Smooth muscle cell (in vitro differentiated cells): ENCODE results near the gene PCDHGA1. TPM values are rescaled to one million over a fixed set of nuclear protein-coding genes. Genes with fewer than 3 reads are reported as not detected.

Experiments
- DNase-seq: peaks from one replicate; lab custom pipeline; 2025; ENCODE audit not compliant: unreplicated experiment; lab: John Stamatoyannopoulos, UW
- H2AFZ ChIP-seq: fragments of 200-600 bp; sonication (generic); 2 replicates; pipeline ENCODE4 v1.6.0; 2016; ENCODE audit warnings: antibody characterized with exemption, low read depth, mild to moderate bottlenecking
- H3F3A ChIP-seq: fragments of 200-600 bp; sonication (generic); 2 replicates; pipeline ENCODE4 v1.6.0; 2017; ENCODE audit warnings: antibody characterized with exemption, low read depth
- H3K27ac ChIP-seq: fragments of 200-600 bp; sonication (generic); 2 replicates; pipeline ENCODE4 v1.5.1; 2016; ENCODE audit warnings: low read depth, mild to moderate bottlenecking
- H3K27me3 ChIP-seq: fragments of 200-600 bp; sonication (generic); 2 replicates; pipeline ENCODE4 v1.6.1; 2016; ENCODE audit warnings: low read depth, mild to moderate bottlenecking
- H3K36me3 ChIP-seq: fragments of 200-600 bp; sonication (generic); 2 replicates; pipeline ENCODE4 v1.5.1; 2016; ENCODE audit warnings: low read depth
- H3K4me1 ChIP-seq: fragments of 200-600 bp; sonication (generic); 2 replicates; pipeline ENCODE4 v1.5.1; 2016; ENCODE audit warnings: low read depth
- H3K4me2 ChIP-seq: fragments of 200-600 bp; sonication (generic); 2 replicates; pipeline ENCODE4 v1.6.0; 2016; ENCODE audit warnings: mild to moderate bottlenecking
- H3K4me3 ChIP-seq: fragments of 200-600 bp; sonication (generic); 2 replicates; pipeline ENCODE4 v1.5.1; 2016; ENCODE audit warnings: mild to moderate bottlenecking
- H3K79me2 ChIP-seq: fragments of 200-600 bp; sonication (generic); 2 replicates; pipeline ENCODE4 v1.6.0; 2016; ENCODE audit warnings: low read depth, mild to moderate bottlenecking
- H3K9ac ChIP-seq: fragments of 200-600 bp; sonication (generic); 2 replicates; pipeline ENCODE4 v1.6.0; 2016; ENCODE audit warnings: low read depth
- H3K9me3 ChIP-seq: fragments of 200-600 bp; sonication (generic); replicated peaks from 2 replicates; pipeline ENCODE4 v1.5.1; 2016; ENCODE audit warnings: low read depth
- H4K20me1 ChIP-seq: fragments of 200-600 bp; sonication (generic); 2 replicates; pipeline ENCODE4 v1.6.0; 2016; ENCODE audit warnings: low read depth
- WGBS: methylation state at CpG from one replicate; pipeline ENCODE4 v1.1.7; 2016; ENCODE audit warnings: low lambda C conversion rate; 5-methylcytosine and 5-hydroxymethylcytosine counted together
- polyA plus RNA-seq: library from polyadenylated mRNA; unstranded; fragments of >200 nt; fragmentation: Nextera tagmentation; extraction: Ambion mirVana; gene quantifications from 2 replicates; pipeline ENCODE4 v1.2.1, GENCODE V29; 2016
- total RNA-seq: library from RNA; depleted of rRNA; stranded (reverse); fragments of >200 nt; gene quantifications from 2 replicates; pipeline ENCODE4 v1.2.3, GENCODE V29; 2014
- TF ChIP-seq, protein P1 (sequence below): fragments of 200-600 bp; sonication (generic); IDR thresholded peaks from 2 replicates; pipeline ENCODE4 v1.5.1; 2017; ENCODE audit warnings: borderline replicate concordance, mild to moderate bottlenecking, antibody characterized with exemption; ENCODE audit not compliant: insufficient read depth, poor library complexity, severe bottlenecking

PCDHGA1 gene
- total and polyA plus RNA-seq, 2 experiments from 2014 or later = 0.05 to 0.63 TPM

DNA sequence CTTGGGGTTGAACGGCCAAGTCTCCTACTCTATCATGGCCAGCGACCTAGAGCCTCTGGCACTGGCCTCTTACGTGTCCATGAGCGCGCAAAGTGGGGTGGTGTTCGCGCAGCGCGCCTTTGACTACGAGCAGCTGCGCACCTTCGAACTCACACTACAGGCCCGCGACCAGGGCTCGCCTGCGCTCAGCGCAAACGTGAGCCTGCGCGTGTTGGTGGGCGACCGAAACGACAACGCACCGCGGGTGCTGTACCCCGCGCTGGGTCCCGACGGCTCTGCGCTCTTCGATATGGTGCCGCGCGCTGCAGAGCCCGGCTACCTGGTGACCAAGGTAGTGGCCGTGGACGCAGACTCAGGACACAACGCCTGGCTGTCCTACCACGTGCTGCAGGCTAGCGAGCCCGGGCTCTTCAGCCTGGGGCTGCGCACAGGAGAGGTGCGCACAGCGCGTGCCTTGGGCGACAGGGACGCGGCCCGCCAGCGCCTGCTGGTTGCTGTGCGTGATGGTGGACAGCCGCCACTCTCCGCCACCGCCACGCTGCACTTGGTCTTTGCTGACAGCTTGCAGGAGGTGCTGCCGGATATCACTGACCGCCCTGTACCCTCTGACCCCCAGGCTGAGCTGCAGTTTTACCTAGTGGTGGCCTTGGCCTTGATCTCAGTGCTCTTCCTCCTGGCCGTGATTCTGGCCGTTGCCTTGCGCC lies 69.4 kb downstream of the PCDHGA1 start:
- no peak overlapping the region for H3K4me2 ChIP-seq
- TF ChIP-seq, protein P1, sequence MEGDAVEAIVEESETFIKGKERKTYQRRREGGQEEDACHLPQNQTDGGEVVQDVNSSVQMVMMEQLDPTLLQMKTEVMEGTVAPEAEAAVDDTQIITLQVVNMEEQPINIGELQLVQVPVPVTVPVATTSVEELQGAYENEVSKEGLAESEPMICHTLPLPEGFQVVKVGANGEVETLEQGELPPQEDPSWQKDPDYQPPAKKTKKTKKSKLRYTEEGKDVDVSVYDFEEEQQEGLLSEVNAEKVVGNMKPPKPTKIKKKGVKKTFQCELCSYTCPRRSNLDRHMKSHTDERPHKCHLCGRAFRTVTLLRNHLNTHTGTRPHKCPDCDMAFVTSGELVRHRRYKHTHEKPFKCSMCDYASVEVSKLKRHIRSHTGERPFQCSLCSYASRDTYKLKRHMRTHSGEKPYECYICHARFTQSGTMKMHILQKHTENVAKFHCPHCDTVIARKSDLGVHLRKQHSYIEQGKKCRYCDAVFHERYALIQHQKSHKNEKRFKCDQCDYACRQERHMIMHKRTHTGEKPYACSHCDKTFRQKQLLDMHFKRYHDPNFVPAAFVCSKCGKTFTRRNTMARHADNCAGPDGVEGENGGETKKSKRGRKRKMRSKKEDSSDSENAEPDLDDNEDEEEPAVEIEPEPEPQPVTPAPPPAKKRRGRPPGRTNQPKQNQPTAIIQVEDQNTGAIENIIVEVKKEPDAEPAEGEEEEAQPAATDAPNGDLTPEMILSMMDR = no peak
- no peaks in the 10 kb centered on the region for H3K4me1 ChIP-seq

DNA sequence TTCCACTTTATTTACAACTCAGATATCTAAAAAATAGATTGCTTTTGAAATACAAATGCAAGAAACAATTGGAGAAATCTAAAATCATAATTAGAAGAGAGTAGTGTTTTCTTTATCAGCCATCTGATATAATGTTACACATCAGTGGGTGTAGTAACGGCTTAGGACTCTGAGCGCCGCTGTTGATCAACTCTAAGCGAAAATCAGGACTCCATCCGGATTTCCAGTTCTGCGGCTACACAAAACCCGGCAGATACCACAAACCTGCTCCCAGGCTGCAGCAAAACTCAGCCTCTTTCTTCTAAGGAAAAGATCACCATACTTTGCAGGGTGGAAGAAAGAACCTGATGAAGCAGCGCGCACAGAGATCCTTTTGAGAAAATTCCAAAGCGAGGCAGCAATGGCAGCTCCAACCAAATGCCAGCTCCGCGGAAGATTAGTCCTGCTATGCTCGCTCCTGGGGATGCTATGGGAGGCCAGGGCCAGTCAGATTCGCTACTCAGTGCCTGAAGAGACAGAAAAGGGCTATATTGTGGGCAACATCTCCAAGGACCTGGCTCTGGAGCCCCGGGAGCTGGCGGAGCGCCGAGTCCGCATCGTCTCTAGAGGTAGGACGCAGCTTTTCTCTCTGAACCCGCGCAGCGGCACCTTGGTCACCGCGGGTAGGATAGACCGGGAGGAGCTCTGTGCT lies 72.4 kb downstream of the PCDHGA1 start, which contains the start of gene PCDHGA9:
PCDHGA9 (plus strand) TSS at position 226 of the 691 bp plus-strand sequence; CDS start at position 401, 175 bp downstream.
- Histone ChIP-seq H3K9me3 (peaks cover 20% of the 10 kb centered on the region), H3K9ac (no peak within 1 kb of the TSS), H3K4me2 (no peak within 1 kb of the TSS), H3K27ac (no peak within 1 kb of the TSS), H3K36me3 (no peaks in the 10 kb centered on the region), H2AFZ (no peak within 1 kb of the TSS), H3K79me2 (no peaks in the 10 kb centered on the region), H3K4me1 (no peaks in the 10 kb centered on the region), H3K4me3 (no peak within 1 kb of the TSS), H4K20me1 (no peaks in the 10 kb centered on the region), H3K27me3 (no peaks in the 10 kb centered on the region), H3F3A (no peaks in the 10 kb centered on the region)
- WGBS = 96% methylated on average over 27 of the region's 27 CpGs
- no peak for DNase-seq
- TF ChIP-seq, protein P1 = no peak

More for the DNA sequence above, 69.4 kb downstream of the PCDHGA1 start:
- peaks cover 3% of the 10 kb centered on the region for H3K79me2 ChIP-seq
- H3K27ac ChIP-seq = no peak overlapping the region
- no peaks in the 10 kb centered on the region for H4K20me1 ChIP-seq
- H3F3A ChIP-seq = no peaks in the 10 kb centered on the region
- DNase-seq = no peak
- H3K9ac ChIP-seq = no peak overlapping the region
- 98% methylated on average over 54 of the region's 61 CpGs for WGBS
- no peak overlapping the region for H2AFZ ChIP-seq
- H3K9me3 ChIP-seq = peaks cover 24% of the 10 kb centered on the region
- peaks cover 4% of the 10 kb centered on the region for H3K36me3 ChIP-seq
- H3K27me3 ChIP-seq = no peaks in the 10 kb centered on the region
- no peak overlapping the region for H3K4me3 ChIP-seq

DNA sequence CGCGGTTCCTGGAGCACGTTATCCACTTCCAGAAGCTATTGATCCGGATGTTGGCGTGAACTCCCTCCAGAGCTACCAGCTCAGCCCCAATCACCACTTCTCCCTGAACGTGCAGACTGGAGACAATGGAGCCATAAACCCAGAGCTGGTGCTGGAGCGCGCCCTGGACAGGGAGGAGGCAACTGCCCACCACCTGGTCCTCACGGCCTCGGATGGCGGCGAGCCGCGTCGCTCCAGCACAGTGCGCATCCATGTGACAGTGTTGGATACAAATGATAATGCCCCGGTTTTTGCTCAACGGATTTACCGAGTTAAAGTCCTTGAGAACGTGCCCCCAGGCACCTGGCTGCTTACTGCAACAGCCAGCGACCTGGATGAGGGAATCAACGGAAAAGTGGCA lies 73.1 kb downstream of the PCDHGA1 start:
- 96% methylated on average over 22 of the region's 22 CpGs for WGBS
- H3K4me2 ChIP-seq = no peak overlapping the region

More for the DNA sequence above, 73.1 kb downstream of the PCDHGA1 start:
- Histone ChIP-seq H3K4me1 (no peaks in the 10 kb centered on the region), H3K9me3 (peaks cover 20% of the 10 kb centered on the region), H3K27me3 (no peaks in the 10 kb centered on the region), H3K4me3 (no peak overlapping the region), H3K79me2 (no peaks in the 10 kb centered on the region), H2AFZ (no peak overlapping the region), H3F3A (no peaks in the 10 kb centered on the region), H3K27ac (no peak overlapping the region), H3K9ac (no peak overlapping the region), H4K20me1 (no peaks in the 10 kb centered on the region), H3K36me3 (no peaks in the 10 kb centered on the region)
- no peak for DNase-seq
- TF ChIP-seq, protein P1 = no peak
